Muscle layer of duodenum (tissue), 2 donors: ENCODE data around the gene KCNK3.
"Not testable (repeated sequence)": the region's sequence is repeated elsewhere in the genome, so short reads cannot be mapped to it uniquely, and the experiment has no call there.

Source experiments
- H3K27ac ChIP-seq: one replicate; pipeline ENCODE4 v1.7.0; 2013; ENCODE audit warnings: mild to moderate bottlenecking, low read length
- H3K27me3 ChIP-seq: one replicate; pipeline ENCODE4 v1.7.0; 2013; ENCODE audit warnings: low read depth, mild to moderate bottlenecking, control low read depth, low read length
- H3K36me3 ChIP-seq, 2 donors: one replicate each; pipeline ENCODE4 v1.7.0; 2013; ENCODE audit warnings: low read length in 2 of 2, control low read depth in 1 of 2, mild to moderate bottlenecking in 1 of 2; ENCODE audit not compliant: insufficient read depth in 2 of 2, control insufficient read depth in 1 of 2
- H3K4me1 ChIP-seq, 2 donors: one replicate each; pipeline ENCODE4 v1.7.0; 2013; ENCODE audit warnings: low read length in 2 of 2, mild to moderate bottlenecking in 2 of 2, control low read depth in 1 of 2, moderate library complexity in 1 of 2; ENCODE audit not compliant: insufficient read depth in 2 of 2, control insufficient read depth in 1 of 2
- H3K4me3 ChIP-seq, 2 donors: one replicate each; pipeline ENCODE4 v1.7.0; 2013; ENCODE audit warnings: low read length in 2 of 2, low read depth in 1 of 2, mild to moderate bottlenecking in 1 of 2
- H3K9me3 ChIP-seq, 2 donors: one replicate each; pipeline ENCODE4 v1.7.0; 2013; ENCODE audit warnings: low read length in 2 of 2, control low read depth in 1 of 2, mild to moderate bottlenecking in 1 of 2; ENCODE audit not compliant: control insufficient read depth in 1 of 2
- donor health status: healthy.

Gene KCNK3

DNA sequence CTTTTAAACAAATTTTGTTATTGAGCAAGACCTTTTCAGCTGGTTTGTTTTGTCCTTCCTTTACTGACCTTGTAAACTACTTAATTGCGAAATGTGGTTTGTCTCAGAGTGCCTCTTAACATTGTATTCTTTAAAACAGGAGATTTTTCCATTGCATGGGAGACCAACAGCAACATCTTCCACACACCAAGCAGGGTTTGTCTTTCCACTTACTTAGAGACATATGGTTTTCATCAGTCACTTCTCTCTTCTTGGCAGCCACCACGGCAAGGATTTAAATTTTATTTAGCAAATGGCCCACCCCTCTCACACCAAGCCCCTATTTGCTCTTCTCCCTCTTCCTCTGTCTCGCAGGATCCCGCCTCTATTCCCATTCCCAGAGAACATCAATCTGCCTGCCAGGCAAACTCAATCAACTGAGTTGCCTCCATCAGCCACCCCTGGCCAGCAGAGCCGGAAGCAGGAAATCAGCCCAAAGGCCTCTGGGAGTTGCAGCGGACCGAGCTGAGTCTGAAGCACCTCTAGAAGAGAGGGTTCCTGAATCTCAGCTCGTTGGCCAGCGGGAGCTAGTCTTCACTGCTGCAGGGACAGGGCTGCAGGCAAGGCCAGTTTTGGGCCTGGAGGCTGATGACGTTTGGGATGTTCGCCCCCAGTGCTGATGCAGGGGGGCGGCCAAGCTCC lies 40.0 kb upstream of the KCNK3 start:
- H3K36me3 ChIP-seq = no peaks in the 10 kb centered on the region
- no peak overlapping the region for H3K27ac ChIP-seq
- no peaks in the 10 kb centered on the region for H3K9me3 ChIP-seq
- peaks cover 0 to 16% of the 10 kb centered on the region in 2 donors for H3K4me1 ChIP-seq
- no peaks in the 10 kb centered on the region for H3K27me3 ChIP-seq
- H3K4me3 ChIP-seq = no peak overlapping the region

DNA sequence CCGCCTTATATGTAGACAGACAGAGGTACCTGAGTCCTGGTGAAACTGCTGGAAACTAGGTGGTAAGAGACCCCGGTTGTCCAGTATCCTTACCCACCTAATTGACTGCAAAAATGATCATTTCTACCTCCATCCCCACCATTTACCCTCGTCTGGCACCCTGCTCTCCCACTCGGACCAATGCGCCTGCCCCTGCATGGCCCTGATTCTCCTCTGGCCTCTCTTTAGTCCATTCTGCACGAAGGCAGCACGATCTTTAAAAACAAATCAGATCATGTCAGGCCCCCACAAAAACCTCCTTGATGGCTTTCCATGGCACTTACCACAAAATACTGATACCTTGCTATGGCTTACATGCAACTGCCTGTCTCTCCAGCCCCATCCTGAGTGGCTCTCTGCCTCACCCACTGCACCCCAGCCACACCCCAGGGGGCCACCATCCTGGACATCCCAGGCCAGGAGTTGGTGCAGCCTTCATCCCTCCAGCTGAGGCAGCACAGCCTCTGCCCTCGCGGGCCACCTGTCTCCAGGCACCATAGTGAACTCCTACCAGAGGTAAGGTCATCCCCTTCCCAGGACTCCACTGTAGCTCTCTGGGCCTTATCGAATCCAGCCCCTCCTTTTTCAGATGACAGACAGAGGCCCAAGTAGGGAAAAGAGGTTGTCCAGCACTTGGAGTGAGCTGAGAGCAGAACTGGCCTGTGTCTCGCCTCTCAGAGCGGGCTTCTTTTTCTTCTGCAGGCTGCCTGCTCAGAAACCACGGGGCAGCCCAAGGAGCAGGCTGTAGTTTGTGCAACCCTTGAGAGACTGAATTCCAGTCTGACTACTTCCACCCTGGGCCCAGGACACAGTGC lies 39.1 kb upstream of the KCNK3 start:
- H3K9me3 ChIP-seq = no peaks in the 10 kb centered on the region
- no peak overlapping the region for H3K27ac ChIP-seq
- no peaks in the 10 kb centered on the region for H3K36me3 ChIP-seq
- H3K4me1 ChIP-seq = peaks cover 0 to 16% of the 10 kb centered on the region in 2 donors
- no peak overlapping the region for H3K4me3 ChIP-seq
- no peaks in the 10 kb centered on the region for H3K27me3 ChIP-seq

DNA sequence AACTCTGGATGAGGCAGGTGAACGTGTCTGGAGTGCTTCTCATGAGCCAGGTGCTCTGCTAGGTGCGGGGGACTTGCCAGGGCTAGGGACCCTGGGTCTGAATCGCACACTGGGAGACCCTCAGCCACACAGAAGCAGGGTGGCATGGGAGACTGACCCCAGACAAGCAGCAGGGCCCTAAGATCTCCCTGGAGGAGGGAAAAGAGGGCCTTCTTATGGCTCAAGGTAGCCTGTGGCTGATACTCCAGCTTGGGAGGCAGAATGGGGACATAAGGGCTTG lies 38.5 kb upstream of the KCNK3 start:
- no peaks in the 10 kb centered on the region for H3K36me3 ChIP-seq
- peaks cover 0 to 16% of the 10 kb centered on the region in 2 donors for H3K4me1 ChIP-seq
- H3K9me3 ChIP-seq = no peaks in the 10 kb centered on the region
- H3K4me3 ChIP-seq = no peak overlapping the region
- H3K27me3 ChIP-seq = no peaks in the 10 kb centered on the region
- H3K27ac ChIP-seq = no peak overlapping the region

DNA sequence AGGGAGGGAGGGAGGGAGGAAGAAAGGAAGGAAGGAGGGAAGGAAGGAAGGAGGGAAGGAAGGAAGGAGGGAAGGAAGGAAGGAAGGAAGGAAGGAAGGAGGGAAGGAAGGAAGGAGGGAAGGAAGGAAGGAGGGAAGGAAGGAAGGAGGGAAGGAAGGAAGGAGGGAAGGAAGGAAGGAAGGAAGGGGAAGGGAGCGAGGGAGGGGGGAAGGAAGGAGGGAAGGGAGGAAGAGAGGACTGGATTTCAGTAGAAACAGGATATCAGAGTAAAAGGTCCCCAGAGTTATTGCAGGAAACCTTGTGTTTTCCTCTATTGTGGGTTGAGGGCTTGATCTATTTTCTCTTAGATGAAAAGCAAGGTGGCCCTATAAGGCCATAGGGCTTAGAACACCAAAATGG lies 37.4 kb upstream of the KCNK3 start:
- H3K27me3 ChIP-seq, H3K9me3 ChIP-seq, H3K27ac ChIP-seq, H3K36me3 ChIP-seq, H3K4me3 ChIP-seq: not testable (repeated sequence)
- H3K4me1 ChIP-seq = peaks cover 0 to 16% of the 10 kb centered on the region in 2 donors

DNA sequence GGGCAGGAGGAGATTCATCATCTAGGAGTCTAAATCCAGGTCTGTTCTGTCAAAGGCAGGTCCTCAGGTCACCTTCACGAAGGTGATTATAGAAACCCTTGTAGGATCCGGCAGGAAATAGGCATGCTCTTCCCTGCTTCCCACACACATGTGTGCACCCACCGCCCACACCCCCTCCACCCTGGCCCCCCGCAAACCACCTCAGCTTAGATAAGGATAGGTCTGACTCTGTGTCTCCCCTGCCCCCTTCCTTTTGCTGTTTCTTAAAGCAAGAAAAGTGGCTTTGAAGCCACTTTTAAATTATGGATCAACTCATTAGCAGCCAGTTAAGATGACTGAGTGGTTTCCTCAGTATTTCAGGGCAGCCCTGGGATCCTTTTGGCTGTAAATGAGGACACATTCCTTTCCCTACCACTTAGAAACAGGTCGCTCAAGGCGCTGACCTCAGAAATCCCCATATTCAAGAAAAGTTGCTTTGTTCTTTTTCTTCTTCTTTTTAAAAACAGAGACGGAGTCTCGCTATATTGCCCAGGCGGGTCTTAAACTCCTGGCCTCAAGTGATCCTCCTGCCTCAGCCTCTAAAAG lies 36.8 kb upstream of the KCNK3 start:
- Histone ChIP-seq H3K4me3 (no peak overlapping the region), H3K9me3 (peaks cover 0 to 3% of the 10 kb centered on the region in 2 donors), H3K27ac (no peak overlapping the region), H3K36me3 (no peaks in the 10 kb centered on the region), H3K4me1 (peaks cover 0 to 11% of the 10 kb centered on the region in 2 donors), H3K27me3 (no peaks in the 10 kb centered on the region)

DNA sequence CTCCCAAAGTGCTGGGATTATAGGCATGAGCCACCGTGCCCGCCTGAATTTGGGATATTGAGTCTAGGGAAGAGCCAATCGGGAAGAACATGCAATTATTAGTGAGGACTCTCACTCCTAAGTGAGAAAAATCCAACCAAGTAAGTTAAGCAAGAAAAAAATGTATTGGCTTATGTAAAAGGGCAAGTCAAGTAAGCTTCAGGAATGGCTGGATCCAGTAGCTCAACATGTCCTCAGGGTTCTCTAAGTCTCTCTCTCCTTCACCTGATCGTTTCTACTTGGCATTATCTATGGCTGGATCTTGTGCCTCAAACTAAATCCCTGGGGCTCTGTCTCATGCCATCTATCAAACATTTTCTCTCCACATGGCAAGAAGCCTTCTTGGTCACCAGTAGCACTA lies 35.3 kb upstream of the KCNK3 start:
- no peaks in the 10 kb centered on the region for H3K36me3 ChIP-seq
- H3K27ac ChIP-seq = no peak overlapping the region
- H3K4me1 ChIP-seq = peaks cover 0 to 8% of the 10 kb centered on the region in 2 donors
- no peaks in the 10 kb centered on the region for H3K27me3 ChIP-seq
- H3K4me3 ChIP-seq = no peak overlapping the region
- peaks cover 0 to 5% of the 10 kb centered on the region in 2 donors for H3K9me3 ChIP-seq

DNA sequence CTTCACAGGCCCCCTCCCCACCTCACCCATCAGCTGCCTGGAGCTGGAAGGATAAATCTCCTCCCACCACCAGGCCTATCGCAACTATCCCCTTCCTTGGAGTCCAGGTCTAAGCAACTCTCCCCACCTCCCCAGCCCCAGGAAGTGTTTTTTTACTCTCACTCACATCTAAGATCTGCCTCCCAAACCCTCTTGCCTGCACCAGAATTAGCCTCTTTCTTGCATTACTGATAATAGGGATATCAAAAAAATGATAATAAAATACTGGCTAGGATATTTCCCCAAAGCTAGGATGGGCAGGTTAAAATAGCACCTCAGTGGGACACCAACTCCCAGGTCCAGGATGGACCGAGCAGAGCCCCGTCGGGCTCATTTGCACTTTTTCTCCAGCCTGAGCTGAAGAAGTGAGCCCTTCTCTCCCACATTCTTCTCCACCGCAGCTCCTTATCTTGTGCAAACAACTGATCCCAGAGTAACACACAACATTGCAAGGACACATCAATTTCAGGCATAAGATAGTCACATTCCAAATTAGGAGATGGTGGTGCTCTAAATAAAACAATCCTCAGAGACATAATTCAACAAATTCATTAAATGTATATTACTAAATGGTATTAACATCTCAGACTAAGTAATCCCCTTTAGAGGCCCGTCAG lies 33.7 kb upstream of the KCNK3 start:
- H3K27me3 ChIP-seq = no peaks in the 10 kb centered on the region
- no peaks in the 10 kb centered on the region for H3K4me1 ChIP-seq
- H3K27ac ChIP-seq = no peak overlapping the region
- no peaks in the 10 kb centered on the region for H3K36me3 ChIP-seq
- H3K9me3 ChIP-seq = peaks cover 0 to 5% of the 10 kb centered on the region in 2 donors
- H3K4me3 ChIP-seq = no peak overlapping the region

DNA sequence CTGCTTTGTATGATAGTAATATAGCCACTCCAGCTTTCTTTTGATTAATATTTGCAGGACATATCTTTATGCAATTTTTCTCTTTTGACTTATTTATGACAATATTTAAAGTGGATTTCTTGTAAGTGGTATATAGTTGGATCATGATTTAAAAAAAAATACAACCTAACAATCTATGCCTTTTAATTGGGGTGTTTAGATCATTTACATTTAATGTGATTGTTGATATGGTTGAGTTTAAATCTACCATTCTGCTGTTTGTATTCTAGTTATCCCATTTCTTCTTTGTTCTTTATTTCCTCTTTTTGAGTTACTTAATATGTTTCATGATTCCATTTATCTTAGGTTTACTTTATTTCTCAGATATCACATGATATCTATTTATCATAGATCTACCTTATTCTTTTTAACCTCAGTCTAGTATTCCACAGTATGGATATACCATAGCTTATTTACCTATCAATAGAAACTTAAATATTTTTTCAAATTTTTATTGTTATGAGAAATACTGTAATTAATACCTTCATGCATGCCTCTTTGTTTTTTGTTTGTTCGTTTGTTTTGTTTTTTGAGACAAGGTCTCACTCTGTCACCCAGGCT lies 32.1 kb upstream of the KCNK3 start:
- Histone ChIP-seq H3K27ac (no peak overlapping the region), H3K4me3 (no peak overlapping the region), H3K4me1 (no peaks in the 10 kb centered on the region), H3K36me3 (no peaks in the 10 kb centered on the region), H3K27me3 (no peaks in the 10 kb centered on the region), H3K9me3 (peaks cover 0 to 5% of the 10 kb centered on the region in 2 donors)

DNA sequence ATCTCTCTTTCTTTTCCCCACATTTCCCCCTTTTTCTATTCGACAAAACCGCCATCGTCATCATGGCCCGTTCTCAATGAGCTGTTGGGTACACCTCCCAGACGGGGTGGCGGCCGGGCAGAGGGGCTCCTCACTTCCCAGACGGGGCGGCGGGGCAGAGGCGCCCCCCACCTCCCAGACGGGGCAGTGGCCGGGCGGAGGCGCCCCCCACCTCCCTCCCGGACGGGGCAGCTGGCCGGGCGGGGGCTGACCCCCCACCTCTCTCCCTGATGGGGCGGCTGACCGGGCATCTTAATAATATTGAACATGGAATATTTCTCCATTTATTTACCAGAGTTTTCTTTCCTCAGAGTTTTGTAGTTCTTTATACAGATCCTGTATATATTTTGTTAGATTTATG lies 27.2 kb upstream of the KCNK3 start:
- H3K27ac ChIP-seq, H3K36me3 ChIP-seq, H3K4me3 ChIP-seq, H3K9me3 ChIP-seq, H3K27me3 ChIP-seq, H3K4me1 ChIP-seq: not testable (repeated sequence)

DNA sequence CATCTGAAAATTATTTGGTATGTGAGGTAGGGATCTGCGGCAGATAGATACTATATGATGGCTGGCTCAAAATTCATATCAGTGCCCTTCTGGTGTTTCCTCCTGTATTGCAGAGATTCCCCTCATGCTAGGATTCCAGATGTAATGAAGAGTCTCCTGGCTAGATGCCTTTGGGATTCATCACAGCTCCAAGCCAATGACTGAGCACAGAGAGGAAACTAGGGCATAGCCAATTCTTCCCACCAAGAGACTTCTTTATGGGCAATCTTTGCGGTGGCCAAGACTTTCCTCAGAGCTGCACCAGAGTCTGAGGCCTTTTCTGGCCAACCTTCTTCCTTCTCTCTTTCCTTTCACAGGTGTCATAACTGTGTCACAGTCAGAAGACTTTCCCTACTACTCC lies 25.9 kb upstream of the KCNK3 start:
- Histone ChIP-seq H3K27ac (no peak overlapping the region), H3K9me3 (peaks cover 0 to 2% of the 10 kb centered on the region in 2 donors), H3K4me1 (no peaks in the 10 kb centered on the region), H3K4me3 (no peak overlapping the region), H3K36me3 (no peaks in the 10 kb centered on the region), H3K27me3 (no peaks in the 10 kb centered on the region)

DNA sequence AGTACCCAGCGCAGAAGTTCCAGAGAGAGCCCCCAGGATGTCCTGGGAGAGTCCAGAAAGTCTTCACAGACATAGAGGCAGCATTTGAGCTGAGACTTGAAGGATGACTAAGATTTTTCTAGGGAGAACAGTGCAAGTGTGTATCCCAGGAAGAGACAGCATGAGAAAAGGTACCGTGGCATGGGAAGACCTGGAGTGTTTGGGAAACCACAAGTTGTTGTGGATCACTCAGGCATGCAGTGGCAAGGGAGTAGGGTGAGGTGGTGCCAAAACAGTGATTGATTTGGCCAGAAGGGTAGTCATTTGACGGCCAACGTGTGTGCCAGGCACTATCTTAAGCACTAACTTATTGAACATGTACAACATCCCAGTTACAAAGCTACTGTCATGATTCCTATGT lies 24.5 kb upstream of the KCNK3 start:
- Histone ChIP-seq H3K9me3 (no peaks in the 10 kb centered on the region), H3K27ac (no peak overlapping the region), H3K36me3 (no peaks in the 10 kb centered on the region)

More for the DNA sequence above, 24.5 kb upstream of the KCNK3 start:
- H3K4me3 ChIP-seq = no peak overlapping the region
- no peaks in the 10 kb centered on the region for H3K4me1 ChIP-seq
- no peaks in the 10 kb centered on the region for H3K27me3 ChIP-seq
